HepG2 (cell line): ENCODE results near the gene MIF. TPM values are rescaled to one million over a fixed set of nuclear protein-coding genes. Genes with fewer than 3 reads are reported as not detected.

Experiments
- AHDC1 ChIP-seq: sonication (generic); formaldehyde crosslinking; IDR thresholded peaks from 2 replicates; pipeline ENCODE4 v1.5.1; 2020; ENCODE audit warnings: mild to moderate bottlenecking, missing genetic modification reagents, borderline replicate concordance
- BCLAF1 ChIP-seq: fragments of 450-650 bp; IDR thresholded peaks from 2 replicates; pipeline ENCODE4 v1.6.1; 2017; ENCODE audit warnings: mild to moderate bottlenecking
- CHCHD3 ChIP-seq: sonication (generic); formaldehyde crosslinking; IDR thresholded peaks from 2 replicates; pipeline ENCODE4 v1.8.0; 2022; ENCODE audit warnings: mild to moderate bottlenecking, missing genetic modification reagents, moderate library complexity
- DBP ChIP-seq: sonication (generic); formaldehyde crosslinking; IDR thresholded peaks from 2 replicates; pipeline ENCODE4 v1.4.0; 2020; ENCODE audit warnings: missing genetic modification reagents; ENCODE audit errors: not compliant biosample characterization
- ELF1 ChIP-seq: sonication (generic); formaldehyde crosslinking; IDR thresholded peaks from 2 replicates; pipeline ENCODE4 v1.4.0; 2020; ENCODE audit warnings: missing genetic modification reagents
- GATA4 ChIP-seq: sonication (generic); IDR thresholded peaks from 2 replicates; pipeline ENCODE4 v1.6.1; 2016; ENCODE audit warnings: antibody characterized with exemption, low read depth, borderline replicate concordance
- JARID2 ChIP-seq: sonication (generic); formaldehyde crosslinking; IDR thresholded peaks from 2 replicates; pipeline ENCODE4 v1.8.1; 2023; ENCODE audit warnings: missing genetic modification reagents, inconsistent platforms; ENCODE audit not compliant: insufficient replicate concordance
- PAF1 ChIP-seq: IDR thresholded peaks from 2 replicates; pipeline ENCODE4 v1.6.1; 2016; ENCODE audit warnings: missing genetic modification reagents, missing compliant biosample characterization
- PITX1 ChIP-seq: sonication (generic); formaldehyde crosslinking; IDR thresholded peaks from 2 replicates; pipeline ENCODE4 v1.5.1; 2020; ENCODE audit warnings: mild to moderate bottlenecking, missing genetic modification reagents
- POLR2G ChIP-seq: fragments of 200-400 bp; formaldehyde crosslinking; IDR thresholded peaks from 2 replicates; pipeline ENCODE4 v1.6.1; 2018; ENCODE audit warnings: mild to moderate bottlenecking, low read depth, low read length, moderate library complexity
- TERF1 ChIP-seq: sonication (generic); formaldehyde crosslinking; IDR thresholded peaks from 2 replicates; pipeline ENCODE4 v1.8.0; 2022; ENCODE audit warnings: mild to moderate bottlenecking, missing genetic modification reagents, moderate library complexity
- TFDP1 ChIP-seq: IDR thresholded peaks from 2 replicates; pipeline ENCODE4 v1.6.1; 2016; ENCODE audit warnings: missing compliant biosample characterization, missing genetic modification reagents, borderline replicate concordance
- XRCC5 ChIP-seq: fragments of 200-400 bp; formaldehyde crosslinking; optimal IDR thresholded peaks from 2 replicates; pipeline ENCODE3; 2017; ENCODE audit warnings: mild to moderate bottlenecking, low read length
- YEATS4 ChIP-seq: sonication (generic); formaldehyde crosslinking; IDR thresholded peaks from 2 replicates; pipeline ENCODE4 v1.4.0; 2020; ENCODE audit warnings: missing genetic modification reagents, borderline replicate concordance
- ZNF333 ChIP-seq: sonication (generic); formaldehyde crosslinking; IDR thresholded peaks from 2 replicates; pipeline ENCODE4 v1.4.0; 2020; ENCODE audit warnings: mild to moderate bottlenecking, missing genetic modification reagents, borderline replicate concordance
- ZNF629 ChIP-seq: sonication (generic); formaldehyde crosslinking; conservative IDR thresholded peaks from 2 replicates; pipeline ENCODE4 v1.5.0; 2020; ENCODE audit warnings: missing genetic modification reagents
- polyA plus RNA-seq, 8 experiments: library from polyadenylated mRNA; depleted of rRNA in 3 of 8; stranded (reverse) in 7 of 8; unstranded in 1 of 8; fragments of >200 nt; fragmentation: Illumina TruSeq in 4 of 8; extraction: Trizol in 4 of 8; gene quantifications; 2 replicates each; pipeline versions ENCODE4 v1.2.1 to v1.2.3, GENCODE V29; 2011 to 2016; ENCODE audit warnings: low read depth in 4 of 8, missing spikeins in 1 of 8, mixed read lengths in 1 of 8; ENCODE audit not compliant: insufficient read depth in 1 of 8
- total RNA-seq, 5 experiments: library from RNA; depleted of rRNA; stranded (reverse); fragments of >200 nt; fragmentation: Illumina TruSeq; extraction: Trizol; gene quantifications; 2 replicates each; pipeline ENCODE4 v1.2.3, GENCODE V29; 2016; ENCODE audit warnings: low read depth in 1 of 5

The MIF gene
- total and polyA plus RNA-seq, 2 of the 13 experiments (the other 11 are each of a cell fraction or from before 2014, with no cell fraction given) = 634 to 675 TPM

GRCh38 chr22:23857606-23858483 is 36.3 kb upstream of the MIF start, which contains the start of gene SLC2A11 (continued):
- TF ChIP-seq BCLAF1 (no peak), XRCC5 (peak; percentile 19), TFDP1 (0 out of 2 replicates have a peak, but pooled peaks have one; percentile 36), DBP (peak; percentile 85), ZNF629 (no peak), CHCHD3 (CRISPR knock-in tag) (0 out of 2 replicates have a peak, but pooled peaks have one; percentile 17), TERF1 (CRISPR knock-in tag) (no peak), ZNF333 (CRISPR knock-in tag) (no peak), PITX1 (CRISPR knock-in tag) (peak; percentile 57; the same call in 1 of the 2 replicates), YEATS4 (CRISPR knock-in tag) (peak; percentile 79), GATA4 (peak; percentile 69; the same call in 1 of the 2 replicates), ELF1 (CRISPR knock-in tag) (no peak), PAF1 (CRISPR knock-in tag) (no peak), JARID2 (CRISPR knock-in tag) (peak; percentile 55), POLR2G (peak; percentile 90), AHDC1 (CRISPR knock-in tag) (no peak)
